HepG2 (cell line): ENCODE measurements around the gene MAEA. TPM values are rescaled to one million over a fixed set of nuclear protein-coding genes. Genes with fewer than 3 reads are reported as not detected.
A peak's percentile ranks its signal among the peaks of the same experiment; 100 is the strongest.

ENCODE experiments used
- CEBPG ChIP-seq: IDR thresholded peaks from 2 replicates; pipeline ENCODE4 v1.6.1; 2016
- DNMT3B ChIP-seq: conservative IDR thresholded peaks from 2 replicates; pipeline ENCODE4 v1.6.1; 2016; ENCODE audit warnings: missing biosample characterization, control low read depth
- FOXK1 ChIP-seq: sonication (generic); formaldehyde crosslinking; IDR thresholded peaks from 2 replicates; pipeline ENCODE4 v1.4.0; 2020; ENCODE audit warnings: low read depth, missing genetic modification reagents, borderline replicate concordance
- HDAC2 ChIP-seq: sonication (generic); formaldehyde crosslinking; IDR thresholded peaks from 2 replicates; pipeline ENCODE4 v1.4.0; 2020; ENCODE audit warnings: missing genetic modification reagents
- PHF20 ChIP-seq: sonication (generic); formaldehyde crosslinking; IDR thresholded peaks from 2 replicates; pipeline ENCODE4 v1.5.0; 2020; ENCODE audit warnings: mild to moderate bottlenecking, missing genetic modification reagents
- SOX6 ChIP-seq, 2 experiments: fragments of 450-650 bp in 1 of 2; sonication (generic) in 1 of 2; formaldehyde crosslinking in 1 of 2; IDR thresholded peaks; 2 replicates each; pipeline versions ENCODE4 v1.4.0 to v1.6.1; 2017 to 2020; ENCODE audit warnings: antibody characterized with exemption in 1 of 2, mild to moderate bottlenecking in 1 of 2, missing genetic modification reagents in 1 of 2
- YY1 ChIP-seq: IDR thresholded peaks from 2 replicates; pipeline ENCODE4 v1.6.1; 2011; ENCODE audit warnings: low read length, low read depth, moderate library complexity, mild to moderate bottlenecking; ENCODE audit not compliant: insufficient read depth, insufficient replicate concordance
- ZBTB20 ChIP-seq: sonication (generic); formaldehyde crosslinking; IDR thresholded peaks from 2 replicates; pipeline ENCODE4 v1.8.1; 2023; ENCODE audit warnings: missing genetic modification reagents, low read depth, mild to moderate bottlenecking, borderline replicate concordance
- ZNF333 ChIP-seq: sonication (generic); formaldehyde crosslinking; IDR thresholded peaks from 2 replicates; pipeline ENCODE4 v1.4.0; 2020; ENCODE audit warnings: mild to moderate bottlenecking, missing genetic modification reagents, borderline replicate concordance
- ZNF607 ChIP-seq: sonication (generic); formaldehyde crosslinking; IDR thresholded peaks from 2 replicates; pipeline ENCODE4 v1.5.1; 2020; ENCODE audit warnings: missing genetic modification reagents, mild to moderate bottlenecking, borderline replicate concordance
- ZNF83 ChIP-seq: sonication (generic); formaldehyde crosslinking; IDR thresholded peaks from 2 replicates; pipeline ENCODE4 v1.4.0; 2020; ENCODE audit warnings: missing genetic modification reagents, mild to moderate bottlenecking, borderline replicate concordance
- polyA plus RNA-seq, 8 experiments: library from polyadenylated mRNA; depleted of rRNA in 3 of 8; stranded (reverse) in 7 of 8; unstranded in 1 of 8; fragments of >200 nt; fragmentation: Illumina TruSeq in 4 of 8; extraction: Trizol in 4 of 8; gene quantifications; 2 replicates each; pipeline versions ENCODE4 v1.2.1 to v1.2.3, GENCODE V29; 2011 to 2016; ENCODE audit warnings: low read depth in 4 of 8, missing spikeins in 1 of 8, mixed read lengths in 1 of 8; ENCODE audit not compliant: insufficient read depth in 1 of 8
- total RNA-seq, 5 experiments: library from RNA; depleted of rRNA; stranded (reverse); fragments of >200 nt; fragmentation: Illumina TruSeq; extraction: Trizol; gene quantifications; 2 replicates each; pipeline ENCODE4 v1.2.3, GENCODE V29; 2016; ENCODE audit warnings: low read depth in 1 of 5
- TF ChIP-seq, protein P1 (sequence below): sonication (generic); formaldehyde crosslinking; IDR thresholded peaks from 2 replicates; pipeline ENCODE4 v1.4.0; 2020; ENCODE audit warnings: mild to moderate bottlenecking, missing genetic modification reagents
- TF ChIP-seq, protein P2 (sequence below): IDR thresholded peaks from 2 replicates; pipeline ENCODE4 v1.6.1; 2016; ENCODE audit warnings: missing biosample characterization, missing genetic modification reagents, low read depth
- TF ChIP-seq, protein P3 (sequence below): sonication (generic); formaldehyde crosslinking; IDR thresholded peaks from 2 replicates; pipeline ENCODE4 v1.4.0; 2020; ENCODE audit warnings: mild to moderate bottlenecking, missing genetic modification reagents
- TF ChIP-seq, protein P4 (sequence below): sonication (generic); formaldehyde crosslinking; IDR thresholded peaks from 2 replicates; pipeline ENCODE4 v1.5.0; 2020; ENCODE audit warnings: missing genetic modification reagents
- TF ChIP-seq, protein P5 (sequence below): sonication (generic); formaldehyde crosslinking; IDR thresholded peaks from 2 replicates; pipeline ENCODE4 v1.4.0; 2020; ENCODE audit warnings: mild to moderate bottlenecking, missing genetic modification reagents
- TF ChIP-seq, protein P6 (sequence below): sonication (generic); formaldehyde crosslinking; IDR thresholded peaks from 2 replicates; pipeline ENCODE4 v1.9.0; 2021; ENCODE audit warnings: mild to moderate bottlenecking, missing genetic modification reagents

Gene MAEA
- total and polyA plus RNA-seq, 2 of the 13 experiments (the other 11 are each of a cell fraction or from before 2014, with no cell fraction given) = 52.0 to 57.1 TPM

DNA sequence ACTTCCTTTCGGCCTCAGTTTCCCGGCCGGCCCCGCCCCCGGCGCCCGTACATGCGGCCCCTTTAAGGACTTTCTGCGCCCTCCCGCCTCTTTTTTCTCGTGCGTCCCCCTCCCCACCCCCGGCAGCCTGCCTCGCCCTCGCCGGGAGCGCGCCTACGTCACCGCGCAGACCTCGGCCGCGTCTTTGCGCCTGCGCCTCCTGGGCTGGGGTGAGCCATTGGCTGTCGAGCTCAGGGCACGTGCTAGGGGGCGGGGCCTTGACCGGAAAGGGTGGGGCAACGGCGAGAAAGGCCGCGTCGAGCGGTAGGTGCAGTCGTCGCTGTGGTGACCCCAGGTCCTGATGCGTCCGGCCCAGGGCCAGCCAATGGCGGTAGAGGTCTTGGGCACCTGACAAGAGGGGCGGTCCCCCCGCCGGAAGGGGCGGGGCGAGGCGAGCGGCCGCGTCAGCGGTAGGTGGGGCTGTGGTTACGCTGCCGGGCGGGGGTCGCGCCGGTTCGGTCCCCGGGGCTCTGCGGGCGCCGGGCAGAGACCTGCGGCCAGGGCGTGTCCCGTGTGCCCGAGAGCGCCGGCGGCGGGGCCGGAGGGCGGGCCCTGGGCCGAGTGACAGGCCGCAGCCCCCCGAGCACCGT, 57.2 kb downstream of the MAEA start, which contains the start of gene UVSSA (continued):
- TF ChIP-seq, protein P1, sequence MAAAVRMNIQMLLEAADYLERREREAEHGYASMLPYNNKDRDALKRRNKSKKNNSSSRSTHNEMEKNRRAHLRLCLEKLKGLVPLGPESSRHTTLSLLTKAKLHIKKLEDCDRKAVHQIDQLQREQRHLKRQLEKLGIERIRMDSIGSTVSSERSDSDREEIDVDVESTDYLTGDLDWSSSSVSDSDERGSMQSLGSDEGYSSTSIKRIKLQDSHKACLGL = peak; percentile 65
- TF ChIP-seq, protein P2, sequence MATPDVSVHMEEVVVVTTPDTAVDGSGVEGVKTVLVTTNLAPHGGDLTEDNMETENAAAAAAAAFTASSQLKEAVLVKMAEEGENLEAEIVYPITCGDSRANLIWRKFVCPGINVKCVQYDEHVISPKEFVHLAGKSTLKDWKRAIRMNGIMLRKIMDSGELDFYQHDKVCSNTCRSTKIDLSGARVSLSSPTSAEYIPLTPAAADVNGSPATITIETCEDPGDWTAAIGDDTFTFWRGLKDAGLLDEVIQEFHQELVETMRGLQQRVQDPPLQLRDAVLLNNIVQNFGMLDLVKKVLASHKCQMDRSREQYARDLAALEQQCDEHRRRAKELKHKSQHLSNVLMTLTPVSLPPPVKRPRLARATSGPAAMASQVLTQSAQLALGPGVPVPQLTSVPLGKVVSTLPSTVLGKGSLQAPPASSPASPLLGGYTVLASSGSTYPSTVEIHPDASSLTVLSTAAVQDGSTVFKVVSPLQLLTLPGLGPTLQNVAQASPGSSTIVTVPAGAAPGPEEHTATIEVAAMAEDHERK = peak; percentile 90
- 0 out of 2 replicates have a peak, but pooled peaks have one; percentile 20 for TF ChIP-seq ZNF607 (CRISPR knock-in tag)
- 0 out of 2 replicates have a peak, but pooled peaks have one; percentile 61 for TF ChIP-seq ZNF333 (CRISPR knock-in tag)
- TF ChIP-seq ZNF83 = no peak
- TF ChIP-seq, protein P3, sequence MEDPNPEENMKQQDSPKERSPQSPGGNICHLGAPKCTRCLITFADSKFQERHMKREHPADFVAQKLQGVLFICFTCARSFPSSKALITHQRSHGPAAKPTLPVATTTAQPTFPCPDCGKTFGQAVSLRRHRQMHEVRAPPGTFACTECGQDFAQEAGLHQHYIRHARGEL = no peak
- peak; percentile 66; the same call in 1 of the 2 replicates for TF ChIP-seq FOXK1
- TF ChIP-seq CEBPG (CRISPR knock-in tag) = peak; percentile 3; the same call in 1 of the 2 replicates
- TF ChIP-seq, protein P4, sequence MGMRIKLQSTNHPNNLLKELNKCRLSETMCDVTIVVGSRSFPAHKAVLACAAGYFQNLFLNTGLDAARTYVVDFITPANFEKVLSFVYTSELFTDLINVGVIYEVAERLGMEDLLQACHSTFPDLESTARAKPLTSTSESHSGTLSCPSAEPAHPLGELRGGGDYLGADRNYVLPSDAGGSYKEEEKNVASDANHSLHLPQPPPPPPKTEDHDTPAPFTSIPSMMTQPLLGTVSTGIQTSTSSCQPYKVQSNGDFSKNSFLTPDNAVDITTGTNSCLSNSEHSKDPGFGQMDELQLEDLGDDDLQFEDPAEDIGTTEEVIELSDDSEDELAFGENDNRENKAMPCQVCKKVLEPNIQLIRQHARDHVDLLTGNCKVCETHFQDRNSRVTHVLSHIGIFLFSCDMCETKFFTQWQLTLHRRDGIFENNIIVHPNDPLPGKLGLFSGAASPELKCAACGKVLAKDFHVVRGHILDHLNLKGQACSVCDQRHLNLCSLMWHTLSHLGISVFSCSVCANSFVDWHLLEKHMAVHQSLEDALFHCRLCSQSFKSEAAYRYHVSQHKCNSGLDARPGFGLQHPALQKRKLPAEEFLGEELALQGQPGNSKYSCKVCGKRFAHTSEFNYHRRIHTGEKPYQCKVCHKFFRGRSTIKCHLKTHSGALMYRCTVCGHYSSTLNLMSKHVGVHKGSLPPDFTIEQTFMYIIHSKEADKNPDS = no peak
- TF ChIP-seq YY1 = peak; percentile 57
- 0 out of 2 replicates have a peak, but pooled peaks have one; percentile 35 for TF ChIP-seq DNMT3B (CRISPR knock-in tag)
- TF ChIP-seq, protein P5, sequence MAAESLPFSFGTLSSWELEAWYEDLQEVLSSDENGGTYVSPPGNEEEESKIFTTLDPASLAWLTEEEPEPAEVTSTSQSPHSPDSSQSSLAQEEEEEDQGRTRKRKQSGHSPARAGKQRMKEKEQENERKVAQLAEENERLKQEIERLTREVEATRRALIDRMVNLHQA (CRISPR knock-in tag) = no peak
- TF ChIP-seq SOX6 (IDR thresholded peaks at IDR 0.05) = no peak
- TF ChIP-seq SOX6 (CRISPR knock-in tag; IDR thresholded peaks at IDR 0.05) = peak; percentile 60
- TF ChIP-seq, protein P6, sequence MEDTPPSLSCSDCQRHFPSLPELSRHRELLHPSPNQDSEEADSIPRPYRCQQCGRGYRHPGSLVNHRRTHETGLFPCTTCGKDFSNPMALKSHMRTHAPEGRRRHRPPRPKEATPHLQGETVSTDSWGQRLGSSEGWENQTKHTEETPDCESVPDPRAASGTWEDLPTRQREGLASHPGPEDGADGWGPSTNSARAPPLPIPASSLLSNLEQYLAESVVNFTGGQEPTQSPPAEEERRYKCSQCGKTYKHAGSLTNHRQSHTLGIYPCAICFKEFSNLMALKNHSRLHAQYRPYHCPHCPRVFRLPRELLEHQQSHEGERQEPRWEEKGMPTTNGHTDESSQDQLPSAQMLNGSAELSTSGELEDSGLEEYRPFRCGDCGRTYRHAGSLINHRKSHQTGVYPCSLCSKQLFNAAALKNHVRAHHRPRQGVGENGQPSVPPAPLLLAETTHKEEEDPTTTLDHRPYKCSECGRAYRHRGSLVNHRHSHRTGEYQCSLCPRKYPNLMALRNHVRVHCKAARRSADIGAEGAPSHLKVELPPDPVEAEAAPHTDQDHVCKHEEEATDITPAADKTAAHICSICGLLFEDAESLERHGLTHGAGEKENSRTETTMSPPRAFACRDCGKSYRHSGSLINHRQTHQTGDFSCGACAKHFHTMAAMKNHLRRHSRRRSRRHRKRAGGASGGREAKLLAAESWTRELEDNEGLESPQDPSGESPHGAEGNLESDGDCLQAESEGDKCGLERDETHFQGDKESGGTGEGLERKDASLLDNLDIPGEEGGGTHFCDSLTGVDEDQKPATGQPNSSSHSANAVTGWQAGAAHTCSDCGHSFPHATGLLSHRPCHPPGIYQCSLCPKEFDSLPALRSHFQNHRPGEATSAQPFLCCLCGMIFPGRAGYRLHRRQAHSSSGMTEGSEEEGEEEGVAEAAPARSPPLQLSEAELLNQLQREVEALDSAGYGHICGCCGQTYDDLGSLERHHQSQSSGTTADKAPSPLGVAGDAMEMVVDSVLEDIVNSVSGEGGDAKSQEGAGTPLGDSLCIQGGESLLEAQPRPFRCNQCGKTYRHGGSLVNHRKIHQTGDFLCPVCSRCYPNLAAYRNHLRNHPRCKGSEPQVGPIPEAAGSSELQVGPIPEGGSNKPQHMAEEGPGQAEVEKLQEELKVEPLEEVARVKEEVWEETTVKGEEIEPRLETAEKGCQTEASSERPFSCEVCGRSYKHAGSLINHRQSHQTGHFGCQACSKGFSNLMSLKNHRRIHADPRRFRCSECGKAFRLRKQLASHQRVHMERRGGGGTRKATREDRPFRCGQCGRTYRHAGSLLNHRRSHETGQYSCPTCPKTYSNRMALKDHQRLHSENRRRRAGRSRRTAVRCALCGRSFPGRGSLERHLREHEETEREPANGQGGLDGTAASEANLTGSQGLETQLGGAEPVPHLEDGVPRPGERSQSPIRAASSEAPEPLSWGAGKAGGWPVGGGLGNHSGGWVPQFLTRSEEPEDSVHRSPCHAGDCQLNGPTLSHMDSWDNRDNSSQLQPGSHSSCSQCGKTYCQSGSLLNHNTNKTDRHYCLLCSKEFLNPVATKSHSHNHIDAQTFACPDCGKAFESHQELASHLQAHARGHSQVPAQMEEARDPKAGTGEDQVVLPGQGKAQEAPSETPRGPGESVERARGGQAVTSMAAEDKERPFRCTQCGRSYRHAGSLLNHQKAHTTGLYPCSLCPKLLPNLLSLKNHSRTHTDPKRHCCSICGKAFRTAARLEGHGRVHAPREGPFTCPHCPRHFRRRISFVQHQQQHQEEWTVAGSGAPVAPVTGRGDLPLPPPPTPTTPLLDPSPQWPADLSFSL = no peak
- TF ChIP-seq HDAC2 (CRISPR knock-in tag) = peak; percentile 10; the same call in 1 of the 2 replicates
- 0 out of 2 replicates have a peak, but pooled peaks have one; percentile 20 for TF ChIP-seq ZBTB20 (CRISPR knock-in tag)
- peak; percentile 65; the same call in 1 of the 2 replicates for TF ChIP-seq PHF20 (CRISPR knock-in tag)
